K562 treated with DMSO at 1 percent for 48 hours (cell line): Measurements from ENCODE around the gene INS. TPM values are rescaled to one million over a fixed set of nuclear protein-coding genes. Genes with fewer than 3 reads are reported as not detected.

Source experiments
- total RNA-seq: library from RNA; unstranded; fragments of 300-600 nt; gene quantifications from 2 replicates; pipeline ENCODE4 v1.2.3, GENCODE V29; 2022; ENCODE audit warnings: low replicate concordance; ENCODE audit errors: extremely low read depth

INS gene
- total RNA-seq, result not detected in 2 replicates

DNA sequence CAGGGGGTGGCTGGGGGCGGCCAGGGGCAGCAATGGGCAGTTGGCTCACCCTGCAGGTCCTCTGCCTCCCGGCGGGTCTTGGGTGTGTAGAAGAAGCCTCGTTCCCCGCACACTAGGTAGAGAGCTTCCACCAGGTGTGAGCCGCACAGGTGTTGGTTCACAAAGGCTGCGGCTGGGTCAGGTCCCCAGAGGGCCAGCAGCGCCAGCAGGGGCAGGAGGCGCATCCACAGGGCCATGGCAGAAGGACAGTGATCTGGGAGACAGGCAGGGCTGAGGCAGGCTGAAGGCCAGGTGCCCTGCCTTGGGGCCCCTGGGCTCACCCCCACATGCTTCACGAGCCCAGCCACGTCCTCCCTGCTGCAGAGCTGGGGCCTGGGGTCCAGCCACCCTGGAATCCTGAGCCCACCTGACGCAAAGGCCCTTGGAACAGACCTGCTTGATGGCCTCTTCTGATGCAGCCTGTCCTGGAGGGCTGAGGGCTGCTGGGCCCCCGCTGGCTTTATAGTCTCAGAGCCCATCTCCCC is at the start of gene INS:
TSS of gene INS (minus strand) at position 474 of the 524 bp plus-strand sequence. CDS start at position 236, 238 bp downstream.

DNA sequence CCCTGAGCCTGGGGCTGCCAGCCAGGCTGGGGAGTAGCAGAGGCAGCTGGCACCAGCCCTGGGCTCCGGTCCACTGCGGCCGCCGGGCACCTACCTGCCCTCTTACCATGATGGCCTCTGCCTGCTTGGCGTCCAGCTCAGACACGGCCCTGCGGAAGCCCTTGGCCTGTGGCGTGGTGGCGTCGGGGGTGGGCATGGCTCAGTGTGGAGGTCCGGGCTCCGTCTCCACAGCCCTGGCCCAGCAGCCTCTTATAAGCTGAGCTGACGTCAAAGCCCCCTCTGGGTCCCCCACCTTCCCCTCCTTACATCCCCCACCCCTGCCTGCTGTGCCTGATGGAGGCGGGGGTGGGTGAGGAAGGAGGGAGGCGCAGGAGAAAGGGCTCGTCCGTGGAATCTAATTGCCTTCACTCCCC is 10.6 kb upstream of the INS start, which contains the start of gene TH:
TSS of gene TH (minus strand) at position 225 of the 413 bp plus-strand sequence. CDS start at position 196, 29 bp downstream.

DNA sequence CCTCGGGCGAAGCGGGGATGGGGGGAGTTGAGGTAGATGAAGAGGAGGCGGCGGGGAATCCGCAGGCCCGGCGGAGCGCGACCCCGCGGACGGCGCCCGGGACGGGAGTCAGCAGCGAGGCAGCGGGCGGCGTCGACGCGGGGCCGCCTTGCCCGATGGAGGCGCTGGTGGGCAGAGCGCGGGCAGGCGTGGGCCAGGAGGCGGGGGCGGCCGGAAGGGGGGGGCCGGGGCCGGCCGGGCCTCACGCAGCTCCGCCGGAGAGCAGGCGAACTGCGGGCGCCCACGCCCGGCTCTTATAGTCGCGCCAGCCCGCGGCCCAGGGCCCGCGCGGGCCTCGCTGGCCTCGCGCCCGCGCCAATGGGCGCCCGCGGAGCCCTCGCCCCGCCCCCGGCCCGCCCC is 21.9 kb downstream of the INS start, which contains the start of gene IGF2:
TSS of gene IGF2 (minus strand) at position 267 of the 399 bp plus-strand sequence. CDS start 3,866 bp downstream, outside the sequence.

Other genes with a start within 250 kb of the INS start
- not detected in 2 replicates for gene TNNT3, start 241.5 kb downstream of the INS start, total RNA-seq
- not detected in 2 replicates for gene MRPL23, start 213.9 kb downstream of the INS start, total RNA-seq
- gene H19, start 163.4 kb downstream of the INS start, total RNA-seq, result not detected in 2 replicates
- not detected in 2 replicates for gene IGF2, start 21.8 kb downstream of the INS start, total RNA-seq
- not detected in 2 replicates for gene TH, start 10.6 kb upstream of the INS start, total RNA-seq
- gene ASCL2, start 109.4 kb upstream of the INS start, total RNA-seq, result not detected in 2 replicates
- not detected in 2 replicates for gene C11orf21, start 140.7 kb upstream of the INS start, total RNA-seq
- not detected in 2 replicates for gene TSPAN32, start 140.8 kb upstream of the INS start, total RNA-seq
- not detected in 2 replicates for gene CD81, start 216.1 kb upstream of the INS start, total RNA-seq
- not detected in 2 replicates for gene TSSC4, start 239.5 kb upstream of the INS start, total RNA-seq